ENCODE data around the gene UPK3A.

GRCh38 chr22:45290410-45290936 lies 5.7 kb downstream of the UPK3A start:
- TF ChIP-seq, protein P1, sequence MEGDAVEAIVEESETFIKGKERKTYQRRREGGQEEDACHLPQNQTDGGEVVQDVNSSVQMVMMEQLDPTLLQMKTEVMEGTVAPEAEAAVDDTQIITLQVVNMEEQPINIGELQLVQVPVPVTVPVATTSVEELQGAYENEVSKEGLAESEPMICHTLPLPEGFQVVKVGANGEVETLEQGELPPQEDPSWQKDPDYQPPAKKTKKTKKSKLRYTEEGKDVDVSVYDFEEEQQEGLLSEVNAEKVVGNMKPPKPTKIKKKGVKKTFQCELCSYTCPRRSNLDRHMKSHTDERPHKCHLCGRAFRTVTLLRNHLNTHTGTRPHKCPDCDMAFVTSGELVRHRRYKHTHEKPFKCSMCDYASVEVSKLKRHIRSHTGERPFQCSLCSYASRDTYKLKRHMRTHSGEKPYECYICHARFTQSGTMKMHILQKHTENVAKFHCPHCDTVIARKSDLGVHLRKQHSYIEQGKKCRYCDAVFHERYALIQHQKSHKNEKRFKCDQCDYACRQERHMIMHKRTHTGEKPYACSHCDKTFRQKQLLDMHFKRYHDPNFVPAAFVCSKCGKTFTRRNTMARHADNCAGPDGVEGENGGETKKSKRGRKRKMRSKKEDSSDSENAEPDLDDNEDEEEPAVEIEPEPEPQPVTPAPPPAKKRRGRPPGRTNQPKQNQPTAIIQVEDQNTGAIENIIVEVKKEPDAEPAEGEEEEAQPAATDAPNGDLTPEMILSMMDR (IDR thresholded peaks at IDR 0.05; ENCODE audit: poor library complexity, severe bottlenecking), result no peak
- TF ChIP-seq RAD21 (conservative IDR thresholded peaks at IDR 0.05), result no peak
- peak; percentile 39 for TF ChIP-seq EP300 (conservative IDR thresholded peaks at IDR 0.05; ENCODE audit: poor library complexity, severe bottlenecking)
- peak; percentile 46 for TF ChIP-seq POLR2AphosphoS5 (IDR thresholded peaks at IDR 0.05)
- TF ChIP-seq SMC3 (conservative IDR thresholded peaks at IDR 0.05; ENCODE audit: poor library complexity), result no peak
- TF ChIP-seq TAF1 (IDR thresholded peaks at IDR 0.05; ENCODE audit: low read depth), result no peak
- TF ChIP-seq EZH2 (IDR thresholded peaks at IDR 0.05; ENCODE audit: borderline replicate concordance, insufficient read depth, low read length, poor library complexity, severe bottlenecking), result no peak
- TF ChIP-seq, protein P2, sequence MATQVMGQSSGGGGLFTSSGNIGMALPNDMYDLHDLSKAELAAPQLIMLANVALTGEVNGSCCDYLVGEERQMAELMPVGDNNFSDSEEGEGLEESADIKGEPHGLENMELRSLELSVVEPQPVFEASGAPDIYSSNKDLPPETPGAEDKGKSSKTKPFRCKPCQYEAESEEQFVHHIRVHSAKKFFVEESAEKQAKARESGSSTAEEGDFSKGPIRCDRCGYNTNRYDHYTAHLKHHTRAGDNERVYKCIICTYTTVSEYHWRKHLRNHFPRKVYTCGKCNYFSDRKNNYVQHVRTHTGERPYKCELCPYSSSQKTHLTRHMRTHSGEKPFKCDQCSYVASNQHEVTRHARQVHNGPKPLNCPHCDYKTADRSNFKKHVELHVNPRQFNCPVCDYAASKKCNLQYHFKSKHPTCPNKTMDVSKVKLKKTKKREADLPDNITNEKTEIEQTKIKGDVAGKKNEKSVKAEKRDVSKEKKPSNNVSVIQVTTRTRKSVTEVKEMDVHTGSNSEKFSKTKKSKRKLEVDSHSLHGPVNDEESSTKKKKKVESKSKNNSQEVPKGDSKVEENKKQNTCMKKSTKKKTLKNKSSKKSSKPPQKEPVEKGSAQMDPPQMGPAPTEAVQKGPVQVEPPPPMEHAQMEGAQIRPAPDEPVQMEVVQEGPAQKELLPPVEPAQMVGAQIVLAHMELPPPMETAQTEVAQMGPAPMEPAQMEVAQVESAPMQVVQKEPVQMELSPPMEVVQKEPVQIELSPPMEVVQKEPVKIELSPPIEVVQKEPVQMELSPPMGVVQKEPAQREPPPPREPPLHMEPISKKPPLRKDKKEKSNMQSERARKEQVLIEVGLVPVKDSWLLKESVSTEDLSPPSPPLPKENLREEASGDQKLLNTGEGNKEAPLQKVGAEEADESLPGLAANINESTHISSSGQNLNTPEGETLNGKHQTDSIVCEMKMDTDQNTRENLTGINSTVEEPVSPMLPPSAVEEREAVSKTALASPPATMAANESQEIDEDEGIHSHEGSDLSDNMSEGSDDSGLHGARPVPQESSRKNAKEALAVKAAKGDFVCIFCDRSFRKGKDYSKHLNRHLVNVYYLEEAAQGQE (IDR thresholded peaks at IDR 0.05; ENCODE audit: borderline replicate concordance), result no peak

Measured in neural cell (in vitro differentiated cells).